ENCODE measurements around the gene PRDM5. TPM values are rescaled to one million over a fixed set of nuclear protein-coding genes. Genes with fewer than 3 reads are reported as not detected.

PRDM5 gene
- total RNA-seq, 2 donors from 2014 or later, result 9.6 to 36.3 TPM

DNA sequence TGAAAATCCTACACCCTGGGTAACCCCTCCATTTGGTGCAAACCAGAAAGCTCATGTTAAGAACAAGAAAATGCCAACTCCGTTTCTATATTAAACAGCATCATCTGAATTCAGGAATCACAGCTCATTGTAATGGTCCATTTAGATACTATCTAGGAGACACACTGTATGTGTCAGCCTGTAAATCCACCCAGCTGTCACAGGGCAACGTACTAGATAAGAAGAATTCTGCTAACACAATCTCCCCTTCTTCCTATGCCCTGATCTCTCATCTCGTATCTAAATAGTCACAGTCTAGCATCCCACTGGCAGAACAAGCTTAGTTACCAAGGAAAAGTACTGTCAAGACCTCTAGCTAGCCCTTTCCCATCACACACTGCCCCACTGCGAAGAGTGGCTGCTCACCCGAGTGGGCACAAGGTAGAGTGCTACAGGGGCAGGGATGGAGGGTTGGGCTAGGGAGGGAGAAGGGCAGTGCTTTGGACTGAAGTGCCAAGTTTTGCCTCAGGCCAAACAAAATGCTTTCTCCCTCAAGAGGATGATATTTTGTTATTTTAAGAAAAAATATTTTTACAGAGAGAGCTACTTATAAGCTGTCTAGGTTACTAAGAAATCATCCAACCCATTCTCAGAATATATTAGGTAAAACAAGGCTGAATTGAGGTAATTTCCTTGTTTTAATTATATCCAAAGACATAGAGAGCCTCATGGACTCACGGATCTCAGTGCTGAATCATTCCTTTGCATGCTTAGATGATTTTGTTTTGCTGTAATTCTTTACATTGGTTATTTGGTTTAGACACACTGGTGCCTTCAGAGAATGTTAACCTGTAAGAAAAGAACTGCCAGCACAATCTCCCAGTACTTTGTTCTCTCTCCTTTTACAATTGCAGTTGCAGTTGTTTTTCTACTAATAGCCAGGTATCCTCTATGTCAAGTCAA is 196.6 kb downstream of the PRDM5 start:
- Histone ChIP-seq H3K36me3 (replicated peaks in 1 of 2; ENCODE audit: insufficient read depth in 1 of 2, low read depth in 2 of 2) (peaks cover 0 to 3% of the 10 kb centered on the region in 2 donors), H3K27me3 (no peaks in the 10 kb centered on the region), H3K27ac (no peak overlapping the region), H3K4me1 (no peaks in the 10 kb centered on the region), H3K4me3 (no peak overlapping the region), H3K9me3 (no peaks in the 10 kb centered on the region)
- DNase-seq, result no peak
- no peak for TF ChIP-seq CTCF (IDR thresholded peaks at IDR 0.05)
- no peak for TF ChIP-seq POLR2A (IDR thresholded peaks at IDR 0.05)
- no peak for ATAC-seq
- 86 to 93% methylated on average over 6 of the region's 6 CpGs for WGBS, 2 donors
- intact Hi-C loops (cut with DNase I), result no loop called here

- H3K9me3 ChIP-seq, result no peaks in the 10 kb centered on the region
- H3K4me1 ChIP-seq, result no peaks in the 10 kb centered on the region
- DNase-seq, result no peak
- H3K27ac ChIP-seq, result no peak overlapping the region
- TF ChIP-seq POLR2A (IDR thresholded peaks at IDR 0.05) (no peak), CTCF (IDR thresholded peaks at IDR 0.05) (no peak)
- peaks cover 0 to 3% of the 10 kb centered on the region in 2 donors for H3K36me3 ChIP-seq (replicated peaks in 1 of 2; ENCODE audit: insufficient read depth in 1 of 2, low read depth in 2 of 2)
- intact Hi-C loops (cut with DNase I), result no loop called here
- ATAC-seq, result no peak
- no peaks in the 10 kb centered on the region for H3K27me3 ChIP-seq
- no peak overlapping the region for H3K4me3 ChIP-seq
- 33 to 51% methylated on average over 2 of the region's 2 CpGs for WGBS, 2 donors
Observed at GRCh38 chr4:120724656-120725055, 197.9 kb downstream of the PRDM5 start.

DNA sequence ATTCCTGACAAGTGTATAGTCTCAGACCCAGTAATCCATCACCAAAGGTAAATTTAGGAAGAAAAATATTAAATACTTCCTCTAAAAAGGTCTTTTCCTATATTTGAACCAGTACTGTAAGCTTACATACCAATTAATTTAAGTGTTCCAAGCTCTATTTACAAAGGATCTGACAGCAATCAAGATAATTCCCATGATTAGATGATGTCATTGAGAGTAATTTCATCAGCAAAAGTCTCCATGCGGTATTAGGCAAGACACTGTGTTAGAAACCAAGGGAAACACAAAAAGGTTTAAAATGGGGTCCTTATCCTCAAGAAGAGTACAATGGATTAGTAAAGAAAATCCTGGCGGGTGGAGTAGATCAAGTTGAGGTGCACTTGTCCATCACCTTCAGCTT is 198.5 kb downstream of the PRDM5 start:
- Histone ChIP-seq H3K4me1 (no peaks in the 10 kb centered on the region), H3K9me3 (no peaks in the 10 kb centered on the region), H3K4me3 (no peak overlapping the region), H3K36me3 (replicated peaks in 1 of 2; ENCODE audit: insufficient read depth in 1 of 2, low read depth in 2 of 2) (no peaks in the 10 kb centered on the region), H3K27ac (no peak overlapping the region), H3K27me3 (no peaks in the 10 kb centered on the region)
- intact Hi-C loops (cut with DNase I), result no loop called here
- 82 to 88% methylated on average over 2 of the region's 2 CpGs for WGBS, 2 donors
- ATAC-seq (no peak), DNase-seq (no peak)
- TF ChIP-seq CTCF (IDR thresholded peaks at IDR 0.05), result no peak
- no peak for TF ChIP-seq POLR2A (IDR thresholded peaks at IDR 0.05)

GRCh38 chr4:120723105-120723504 is 199.4 kb downstream of the PRDM5 start:
- Histone ChIP-seq H3K27ac (no peak overlapping the region), H3K4me3 (no peak overlapping the region), H3K27me3 (no peaks in the 10 kb centered on the region), H3K9me3 (no peaks in the 10 kb centered on the region), H3K4me1 (no peaks in the 10 kb centered on the region), H3K36me3 (replicated peaks in 1 of 2; ENCODE audit: insufficient read depth in 1 of 2, low read depth in 2 of 2) (no peaks in the 10 kb centered on the region)
- intact Hi-C loops (cut with DNase I), result no loop called here
- DNase-seq (no peak), ATAC-seq (no peak)
- 84 to 86% methylated on average over 3 of the region's 3 CpGs for WGBS, 2 donors
- TF ChIP-seq CTCF (IDR thresholded peaks at IDR 0.05) (no peak), POLR2A (IDR thresholded peaks at IDR 0.05) (no peak)

- DNase-seq (no peak), ATAC-seq (no peak)
- Histone ChIP-seq H3K9me3 (no peaks in the 10 kb centered on the region), H3K27ac (no peak overlapping the region), H3K4me1 (no peaks in the 10 kb centered on the region), H3K36me3 (replicated peaks in 1 of 2; ENCODE audit: insufficient read depth in 1 of 2, low read depth in 2 of 2) (no peaks in the 10 kb centered on the region), H3K4me3 (no peak overlapping the region), H3K27me3 (no peaks in the 10 kb centered on the region)
- intact Hi-C loops (cut with DNase I), result no loop called here
- 95 to 96% methylated on average over 7 of the region's 7 CpGs for WGBS, 2 donors
- TF ChIP-seq CTCF (IDR thresholded peaks at IDR 0.05) (no peak), POLR2A (IDR thresholded peaks at IDR 0.05) (no peak)
Observed at GRCh38 chr4:120722655-120723054, 199.9 kb downstream of the PRDM5 start.

Data from body of pancreas (tissue), 4 donors.